Progenitor cell of endocrine pancreas (in vitro differentiated cells): ENCODE measurements around the gene NFIX. TPM values are rescaled to one million over a fixed set of nuclear protein-coding genes. Genes with fewer than 3 reads are reported as not detected.

Experiments used
- DNase-seq: peaks from one replicate; pipeline ENCODE4 v3.0.0; 2021; ENCODE audit warnings: low spot score; ENCODE audit not compliant: unreplicated experiment
- H3K27ac Mint-ChIP-seq: 2 replicates; pipeline ENCODE4 v1.8.0; 2021; ENCODE audit warnings: mild to moderate bottlenecking, moderate library complexity, mixed read lengths
- H3K27me3 Mint-ChIP-seq: 2 replicates; pipeline ENCODE4 v1.8.0; 2021; ENCODE audit warnings: mixed read lengths
- H3K36me3 Mint-ChIP-seq: 2 replicates; pipeline ENCODE4 v1.8.0; 2022; ENCODE audit warnings: mixed read lengths; ENCODE audit not compliant: insufficient read depth
- H3K4me1 Mint-ChIP-seq: 2 replicates; pipeline ENCODE4 v1.8.0; 2021; ENCODE audit warnings: low read depth, mixed read lengths
- H3K4me3 Mint-ChIP-seq: 2 replicates; pipeline ENCODE4 v1.8.0; 2021; ENCODE audit warnings: low read depth, mild to moderate bottlenecking, moderate library complexity, mixed read lengths
- H3K9me3 Mint-ChIP-seq: 2 replicates; pipeline ENCODE4 v1.8.0; 2021; ENCODE audit warnings: low read depth, mixed read lengths
- CTCF ChIP-seq: fragments of 200-600 bp; sonication (generic); IDR thresholded peaks from one replicate; pipeline ENCODE4 v1.5.0; 2021; ENCODE audit warnings: antibody characterized with exemption, mild to moderate bottlenecking; ENCODE audit not compliant: unreplicated experiment
- long read RNA-seq: library from polyadenylated mRNA; unstranded; transcript quantifications from one replicate; pipeline ENCODE4 v2.0.0, GENCODE V29; 2020
- total RNA-seq: library from RNA; stranded (reverse); gene quantifications from 2 replicates; pipeline ENCODE4 v1.2.1, GENCODE V29; 2021

Gene NFIX
- 0.46 and 0.51 TPM in 2 replicates for total RNA-seq
- long read RNA-seq, result 0 reads

- Mint-ChIP-seq H3K4me1 (peaks cover 4% of the 10 kb centered on the region), H3K27ac (no peak within 1 kb of the TSS), H3K27me3 (peaks cover 79% of the 10 kb centered on the region), H3K4me3 (peak within 1 kb of the TSS; percentile 83), H3K9me3 (no peaks in the 10 kb centered on the region), H3K36me3 (no peaks in the 10 kb centered on the region)
- no peak for TF ChIP-seq CTCF
- DNase-seq, result peak; percentile 43
These were observed at the start of gene NFIX for GRCh38 chr19:12994701-12995595. TSS of gene NFIX (plus strand) at chr19:12995475. CDS start at chr19:12995838, 363 bp downstream.

DNA sequence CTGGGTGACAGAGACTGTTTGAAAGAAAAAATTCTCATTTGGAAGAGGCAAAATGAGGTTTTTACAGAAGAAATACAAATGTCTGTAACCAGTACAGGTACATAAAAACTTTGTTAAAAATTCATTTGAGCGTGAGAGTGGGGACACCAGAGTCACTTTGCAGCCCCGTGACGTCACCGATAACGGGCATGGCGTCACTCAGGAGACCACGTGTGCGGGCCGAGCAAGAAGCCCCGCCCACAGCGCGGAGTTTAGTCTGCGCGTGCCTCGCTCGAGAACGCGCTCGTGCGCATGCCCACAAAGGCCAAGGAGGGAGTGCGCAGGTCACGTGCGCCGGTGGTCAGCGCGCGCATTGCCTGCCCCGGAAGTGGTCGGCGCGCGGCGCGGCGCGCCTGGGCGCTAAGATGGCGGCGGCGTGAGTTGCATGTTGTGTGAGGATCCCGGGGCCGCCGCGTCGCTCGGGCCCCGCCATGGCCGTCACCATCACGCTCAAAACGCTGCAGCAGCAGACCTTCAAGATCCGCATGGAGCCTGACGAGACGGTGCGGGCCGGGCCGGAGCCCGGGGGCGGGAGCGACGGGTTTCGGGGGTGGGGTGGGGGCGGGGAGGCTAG lies 49.7 kb upstream of the NFIX start, which contains the start of gene RAD23A:
RAD23A (plus strand) TSS at position 384 of the 613 bp plus-strand sequence; CDS start at position 471, 87 bp downstream.
- H3K36me3 Mint-ChIP-seq, result peaks cover 30% of the 10 kb centered on the region
- no peak for TF ChIP-seq CTCF
- H3K4me3 Mint-ChIP-seq, result peak within 1 kb of the TSS; percentile 81
- H3K27me3 Mint-ChIP-seq, result no peaks in the 10 kb centered on the region
- H3K4me1 Mint-ChIP-seq, result peaks cover 17% of the 10 kb centered on the region
- DNase-seq, result peak; percentile 97
- peak within 1 kb of the TSS; percentile 98 for H3K27ac Mint-ChIP-seq
- no peaks in the 10 kb centered on the region for H3K9me3 Mint-ChIP-seq

- H3K4me3 Mint-ChIP-seq, result peak overlapping the region; percentile 81
- peak overlapping the region; percentile 95 for H3K27ac Mint-ChIP-seq
- H3K9me3 Mint-ChIP-seq, result no peaks in the 10 kb centered on the region
- H3K27me3 Mint-ChIP-seq, result no peaks in the 10 kb centered on the region
- peaks cover 28% of the 10 kb centered on the region for H3K36me3 Mint-ChIP-seq
- H3K4me1 Mint-ChIP-seq, result peaks cover 14% of the 10 kb centered on the region
- TF ChIP-seq CTCF, result no peak
- peak; percentile 58 for DNase-seq
These were observed 49.1 kb upstream of the NFIX start for GRCh38 chr19:12946092-12946721.

DNA sequence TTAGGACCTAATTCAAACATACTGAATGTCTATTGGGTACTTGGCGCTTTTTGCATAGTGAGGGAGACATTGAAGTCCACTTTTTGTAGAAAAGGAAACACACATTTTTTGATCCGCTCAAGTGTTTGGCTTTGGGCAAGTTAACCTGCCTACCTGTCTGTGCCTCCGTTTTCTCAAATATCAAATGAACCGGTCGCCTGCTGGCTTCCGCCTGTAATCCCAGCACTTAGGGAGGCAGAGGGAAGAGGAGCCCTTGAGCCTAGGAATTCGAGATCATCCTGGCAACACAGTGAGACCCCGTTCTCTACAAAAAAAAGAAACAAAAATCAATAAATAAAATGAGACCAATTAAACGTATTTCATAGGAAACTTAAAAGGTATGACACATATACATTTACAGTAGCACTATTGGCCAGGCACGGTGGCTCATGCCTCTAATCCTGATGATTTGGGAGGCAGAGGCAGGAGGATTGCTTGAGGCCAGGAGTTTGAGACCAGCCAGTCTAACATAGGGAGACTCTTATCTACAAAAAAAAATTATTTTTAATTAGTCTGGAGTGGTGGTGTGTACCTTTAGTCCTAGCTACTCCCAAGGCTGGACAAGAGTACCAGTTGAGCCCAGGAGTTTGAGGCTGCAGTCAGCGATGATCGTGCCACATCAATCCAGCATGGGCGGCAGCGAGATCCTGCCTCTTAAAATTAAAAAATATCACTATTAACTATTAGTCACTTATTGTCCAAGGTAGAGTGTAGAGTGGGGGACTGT lies 48.4 kb upstream of the NFIX start:
- Mint-ChIP-seq H3K4me1 (peaks cover 14% of the 10 kb centered on the region), H3K27me3 (no peaks in the 10 kb centered on the region), H3K4me3 (peak overlapping the region; percentile 81), H3K27ac (peak overlapping the region; percentile 95), H3K36me3 (peaks cover 33% of the 10 kb centered on the region), H3K9me3 (no peaks in the 10 kb centered on the region)
- no peak for TF ChIP-seq CTCF
- DNase-seq, result no peak
